GM21825 (cell line): Measurements from ENCODE around the gene MLKL.
"Not testable (repeated sequence)": the region's sequence is repeated elsewhere in the genome, so short reads cannot be mapped to it uniquely, and the experiment has no call there.

ENCODE experiments used
- ATAC-seq: cut with Tn5 transposase; IDR thresholded peaks from one replicate; pipeline ENCODE4 v1.9.1; 2021; ENCODE audit warnings: mild to moderate bottlenecking, moderate library complexity; ENCODE audit not compliant: unreplicated experiment

MLKL gene

GRCh38 chr16:74709441-74709877 lies 8.8 kb upstream of the MLKL start:
- peak; percentile 88 for ATAC-seq

GRCh38 chr16:74700116-74700437 lies 585 bp downstream of the MLKL start:
- no peak for ATAC-seq

GRCh38 chr16:74699666-74700065 lies 996 bp downstream of the MLKL start:
- no peak for ATAC-seq

GRCh38 chr16:74698222-74698621 lies 2.4 kb downstream of the MLKL start:
- no peak for ATAC-seq

GRCh38 chr16:74695450-74696422 lies 4.9 kb downstream of the MLKL start:
- ATAC-seq: peak; percentile 85

GRCh38 chr16:74691093-74691855 lies 9.4 kb downstream of the MLKL start:
- no peak for ATAC-seq

- no peak for ATAC-seq
Observed at GRCh38 chr16:74682556-74682955, 18.1 kb downstream of the MLKL start.

GRCh38 chr16:74680681-74681080 lies 20.0 kb downstream of the MLKL start:
- no peak for ATAC-seq

- no peak for ATAC-seq
Observed at GRCh38 chr16:74679983-74680382, 20.7 kb downstream of the MLKL start.

GRCh38 chr16:74677868-74678267 lies 22.8 kb downstream of the MLKL start:
- ATAC-seq: no peak

GRCh38 chr16:74673876-74674275 lies 26.8 kb downstream of the MLKL start:
- ATAC-seq: no peak

GRCh38 chr16:74668877-74669276 lies 31.8 kb downstream of the MLKL start:
- not testable (repeated sequence) for ATAC-seq

GRCh38 chr16:74667255-74667700 lies 33.4 kb downstream of the MLKL start:
- ATAC-seq: no peak

- ATAC-seq: peak; percentile 99
Observed at GRCh38 chr16:74666425-74667254, 34.0 kb downstream of the MLKL start, which contains the start of gene RFWD3. Gene RFWD3 (minus strand): TSS chr16:74666877. CDS start chr16:74661449, 5,428 bp downstream.

- no peak for ATAC-seq
Observed at GRCh38 chr16:74666010-74666421, 34.6 kb downstream of the MLKL start.

GRCh38 chr16:74661064-74661463 lies 39.6 kb downstream of the MLKL start:
- no peak for ATAC-seq

- no peak for ATAC-seq
Observed at GRCh38 chr16:74660383-74660782, 40.3 kb downstream of the MLKL start.

- ATAC-seq: no peak
Observed at GRCh38 chr16:74659041-74659440, 41.6 kb downstream of the MLKL start.

GRCh38 chr16:74657870-74658642 lies 42.6 kb downstream of the MLKL start:
- no peak for ATAC-seq

GRCh38 chr16:74654536-74655050 lies 46.1 kb downstream of the MLKL start:
- no peak for ATAC-seq
